ENCODE results near the gene CBFA2T2.
"Not testable (repeated sequence)": the region's sequence is repeated elsewhere in the genome, so short reads cannot be mapped to it uniquely, and the experiment has no call there.

CBFA2T2 gene

GRCh38 chr20:33561053-33561452, 71.2 kb downstream of the CBFA2T2 start:
- not testable (repeated sequence) for H3K9me3 Mint-ChIP-seq; H3K27ac Mint-ChIP-seq; H3K36me3 Mint-ChIP-seq (ENCODE audit: low read depth); DNase-seq; H3K27me3 Mint-ChIP-seq; H3K4me3 Mint-ChIP-seq; H3K4me1 Mint-ChIP-seq (ENCODE audit: low read depth)

- Mint-ChIP-seq H3K36me3 (ENCODE audit: low read depth) (peaks cover 8% of the 10 kb centered on the region), H3K9me3 (no peaks in the 10 kb centered on the region), H3K4me3 (no peak overlapping the region), H3K4me1 (ENCODE audit: low read depth) (peaks cover 3% of the 10 kb centered on the region), H3K27me3 (no peaks in the 10 kb centered on the region), H3K27ac (no peak overlapping the region)
- DNase-seq: no peak
Measured at GRCh38 chr20:33561692-33562601, 72.1 kb downstream of the CBFA2T2 start.

GRCh38 chr20:33563788-33564187, 73.9 kb downstream of the CBFA2T2 start:
- Mint-ChIP-seq H3K4me3 (no peak overlapping the region), H3K27me3 (no peaks in the 10 kb centered on the region), H3K36me3 (ENCODE audit: low read depth) (no peaks in the 10 kb centered on the region), H3K27ac (no peak overlapping the region), H3K4me1 (ENCODE audit: low read depth) (peaks cover 14% of the 10 kb centered on the region), H3K9me3 (no peaks in the 10 kb centered on the region)
- no peak for DNase-seq

GRCh38 chr20:33566781-33567603, 77.1 kb downstream of the CBFA2T2 start:
- no peaks in the 10 kb centered on the region for H3K36me3 Mint-ChIP-seq (ENCODE audit: low read depth)
- H3K9me3 Mint-ChIP-seq: no peaks in the 10 kb centered on the region
- H3K4me1 Mint-ChIP-seq (ENCODE audit: low read depth): peaks cover 34% of the 10 kb centered on the region
- no peaks in the 10 kb centered on the region for H3K27me3 Mint-ChIP-seq
- no peak overlapping the region for H3K27ac Mint-ChIP-seq
- no peak for DNase-seq
- H3K4me3 Mint-ChIP-seq: no peak overlapping the region

- H3K27ac Mint-ChIP-seq: no peak overlapping the region
- no peak overlapping the region for H3K4me3 Mint-ChIP-seq
- H3K4me1 Mint-ChIP-seq (ENCODE audit: low read depth): peaks cover 34% of the 10 kb centered on the region
Measured at GRCh38 chr20:33567949-33568348, 78.1 kb downstream of the CBFA2T2 start.

GRCh38 chr20:33568378-33568777, 78.5 kb downstream of the CBFA2T2 start:
- Mint-ChIP-seq H3K4me1 (ENCODE audit: low read depth) (peaks cover 34% of the 10 kb centered on the region), H3K36me3 (ENCODE audit: low read depth) (no peaks in the 10 kb centered on the region), H3K27me3 (no peaks in the 10 kb centered on the region), H3K4me3 (no peak overlapping the region), H3K9me3 (no peaks in the 10 kb centered on the region), H3K27ac (no peak overlapping the region)
- no peak for DNase-seq

More at GRCh38 chr20:33567949-33568348, 78.1 kb downstream of the CBFA2T2 start:
- H3K36me3 Mint-ChIP-seq (ENCODE audit: low read depth): no peaks in the 10 kb centered on the region
- DNase-seq: no peak
- no peaks in the 10 kb centered on the region for H3K9me3 Mint-ChIP-seq
- no peaks in the 10 kb centered on the region for H3K27me3 Mint-ChIP-seq

- Mint-ChIP-seq H3K4me3 (no peak overlapping the region), H3K4me1 (ENCODE audit: low read depth) (peaks cover 34% of the 10 kb centered on the region), H3K36me3 (ENCODE audit: low read depth) (no peaks in the 10 kb centered on the region), H3K27me3 (no peaks in the 10 kb centered on the region), H3K9me3 (no peaks in the 10 kb centered on the region), H3K27ac (no peak overlapping the region)
- no peak for DNase-seq
Measured at GRCh38 chr20:33568868-33569801, 79.2 kb downstream of the CBFA2T2 start.

GRCh38 chr20:33569802-33570391, 80.0 kb downstream of the CBFA2T2 start:
- Mint-ChIP-seq H3K4me3 (no peak overlapping the region), H3K36me3 (ENCODE audit: low read depth) (no peaks in the 10 kb centered on the region), H3K27ac (no peak overlapping the region), H3K27me3 (no peaks in the 10 kb centered on the region), H3K4me1 (ENCODE audit: low read depth) (peaks cover 34% of the 10 kb centered on the region), H3K9me3 (no peaks in the 10 kb centered on the region)
- no peak for DNase-seq

GRCh38 chr20:33570743-33571142, 80.8 kb downstream of the CBFA2T2 start:
- Mint-ChIP-seq H3K27me3 (no peaks in the 10 kb centered on the region), H3K4me3 (no peak overlapping the region), H3K27ac (peak overlapping the region; percentile 56), H3K4me1 (ENCODE audit: low read depth) (peaks cover 34% of the 10 kb centered on the region), H3K9me3 (no peaks in the 10 kb centered on the region), H3K36me3 (ENCODE audit: low read depth) (no peaks in the 10 kb centered on the region)
- no peak for DNase-seq

- H3K9me3 Mint-ChIP-seq; H3K27me3 Mint-ChIP-seq; H3K36me3 Mint-ChIP-seq (ENCODE audit: low read depth); H3K4me3 Mint-ChIP-seq; H3K27ac Mint-ChIP-seq; DNase-seq: not testable (repeated sequence)
- peaks cover 28% of the 10 kb centered on the region for H3K4me1 Mint-ChIP-seq (ENCODE audit: low read depth)
Measured at GRCh38 chr20:33573268-33573667, 83.4 kb downstream of the CBFA2T2 start.

- H3K27ac Mint-ChIP-seq: no peak overlapping the region
- H3K4me1 Mint-ChIP-seq (ENCODE audit: low read depth): peaks cover 15% of the 10 kb centered on the region
- no peak for DNase-seq
Measured at GRCh38 chr20:33575282-33575681, 85.4 kb downstream of the CBFA2T2 start.

GRCh38 chr20:33576432-33577125, 86.7 kb downstream of the CBFA2T2 start:
- Mint-ChIP-seq H3K36me3 (ENCODE audit: low read depth) (no peaks in the 10 kb centered on the region), H3K27me3 (no peaks in the 10 kb centered on the region), H3K27ac (no peak overlapping the region), H3K4me3 (no peak overlapping the region), H3K9me3 (no peaks in the 10 kb centered on the region), H3K4me1 (ENCODE audit: low read depth) (peaks cover 14% of the 10 kb centered on the region)
- DNase-seq: no peak

More at GRCh38 chr20:33575282-33575681, 85.4 kb downstream of the CBFA2T2 start:
- no peaks in the 10 kb centered on the region for H3K27me3 Mint-ChIP-seq
- no peaks in the 10 kb centered on the region for H3K36me3 Mint-ChIP-seq (ENCODE audit: low read depth)
- no peak overlapping the region for H3K4me3 Mint-ChIP-seq
- H3K9me3 Mint-ChIP-seq: no peaks in the 10 kb centered on the region

GRCh38 chr20:33578510-33578909, 88.6 kb downstream of the CBFA2T2 start:
- Mint-ChIP-seq H3K4me3 (no peak overlapping the region), H3K4me1 (ENCODE audit: low read depth) (peaks cover 16% of the 10 kb centered on the region), H3K9me3 (no peaks in the 10 kb centered on the region), H3K27me3 (no peaks in the 10 kb centered on the region), H3K27ac (no peak overlapping the region), H3K36me3 (ENCODE audit: low read depth) (no peaks in the 10 kb centered on the region)
- no peak for DNase-seq

Data from activated T-cell treated with anti-CD3 and anti-CD28 coated beads, Interleukin-2, amount 50 U/mL, for 24 hours (primary cell).